Measurements from ENCODE around the gene TMEM94.

The TMEM94 gene

DNA sequence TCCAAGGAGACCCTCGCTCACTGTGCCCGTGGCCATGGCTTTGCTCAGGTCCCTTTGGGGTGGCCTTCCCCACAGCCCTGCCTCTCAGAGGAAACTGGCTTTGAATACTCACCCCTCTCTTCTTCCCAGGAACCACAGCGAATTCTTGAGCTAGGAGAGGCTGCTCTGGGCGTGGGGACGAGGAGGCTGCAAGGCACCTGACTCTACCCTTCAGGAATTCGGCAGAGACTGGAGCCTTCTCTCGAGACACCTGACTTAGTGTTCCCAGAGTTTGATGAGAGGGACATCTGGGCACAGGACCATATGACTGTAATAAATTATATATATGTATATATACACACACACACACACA lies 75.3 kb downstream of the TMEM94 start:
- DNase-seq = no peak

DNA sequence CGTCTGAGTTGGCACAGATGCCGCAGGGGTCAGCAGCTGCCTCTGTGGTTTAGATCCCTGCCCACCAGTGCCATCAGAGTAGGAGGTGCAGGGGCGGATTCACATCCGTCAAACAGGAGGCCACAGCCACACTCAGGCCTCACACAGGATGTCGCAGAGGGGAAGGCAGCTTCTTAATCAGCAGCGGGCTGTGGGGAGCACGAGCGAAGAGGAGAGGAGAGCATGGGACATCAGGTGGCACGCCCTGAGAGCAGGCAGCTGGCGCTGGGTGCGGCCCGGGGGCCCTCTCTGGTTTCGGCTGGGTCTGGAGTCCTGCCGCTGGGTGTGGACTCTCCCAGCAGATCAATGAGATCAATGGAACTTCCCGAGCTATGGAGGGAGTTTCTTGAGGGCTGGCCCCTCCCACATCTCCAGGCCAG lies 78.7 kb downstream of the TMEM94 start:
- peak; percentile 47 for DNase-seq

DNA sequence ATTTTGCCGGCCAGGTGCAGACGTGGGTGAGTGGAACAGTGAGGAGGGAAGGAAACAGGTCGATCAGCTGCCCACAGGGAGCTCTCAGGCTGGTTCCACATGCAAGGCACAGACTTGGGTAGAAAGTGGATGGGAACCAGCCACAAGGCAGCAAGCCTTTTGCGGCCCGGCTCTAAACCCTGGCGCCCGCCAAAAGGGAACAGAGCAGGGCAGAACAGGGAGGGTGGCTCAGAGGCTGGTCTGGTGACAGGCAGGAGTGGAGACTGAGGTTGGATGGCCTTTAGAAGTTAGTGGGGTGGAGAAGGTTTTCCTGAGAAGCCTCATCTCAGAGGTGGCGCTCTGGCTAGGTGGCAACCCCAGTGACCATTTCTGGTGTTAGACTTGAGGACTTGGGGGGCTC lies 79.4 kb downstream of the TMEM94 start:
- no peak for DNase-seq

DNA sequence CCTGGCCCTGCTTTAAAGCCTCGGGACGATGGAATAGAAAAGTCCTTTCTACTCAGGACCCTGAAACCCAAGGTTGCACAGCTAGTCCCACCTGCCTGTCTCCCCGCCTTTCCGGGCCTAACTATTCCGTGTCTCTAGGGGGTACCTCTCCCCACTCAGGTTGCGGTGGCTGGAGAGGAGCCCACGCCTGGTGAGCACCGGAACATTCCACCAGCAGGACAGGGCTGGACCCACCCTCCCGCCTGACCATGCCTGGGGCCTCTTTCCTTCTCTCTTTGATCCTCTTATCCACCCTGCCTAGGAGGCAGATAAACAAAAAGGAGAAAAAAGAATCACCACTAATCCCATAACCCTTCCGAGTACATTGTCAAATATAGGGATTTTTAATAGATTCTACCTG lies 79.9 kb downstream of the TMEM94 start:
- DNase-seq = no peak

DNA sequence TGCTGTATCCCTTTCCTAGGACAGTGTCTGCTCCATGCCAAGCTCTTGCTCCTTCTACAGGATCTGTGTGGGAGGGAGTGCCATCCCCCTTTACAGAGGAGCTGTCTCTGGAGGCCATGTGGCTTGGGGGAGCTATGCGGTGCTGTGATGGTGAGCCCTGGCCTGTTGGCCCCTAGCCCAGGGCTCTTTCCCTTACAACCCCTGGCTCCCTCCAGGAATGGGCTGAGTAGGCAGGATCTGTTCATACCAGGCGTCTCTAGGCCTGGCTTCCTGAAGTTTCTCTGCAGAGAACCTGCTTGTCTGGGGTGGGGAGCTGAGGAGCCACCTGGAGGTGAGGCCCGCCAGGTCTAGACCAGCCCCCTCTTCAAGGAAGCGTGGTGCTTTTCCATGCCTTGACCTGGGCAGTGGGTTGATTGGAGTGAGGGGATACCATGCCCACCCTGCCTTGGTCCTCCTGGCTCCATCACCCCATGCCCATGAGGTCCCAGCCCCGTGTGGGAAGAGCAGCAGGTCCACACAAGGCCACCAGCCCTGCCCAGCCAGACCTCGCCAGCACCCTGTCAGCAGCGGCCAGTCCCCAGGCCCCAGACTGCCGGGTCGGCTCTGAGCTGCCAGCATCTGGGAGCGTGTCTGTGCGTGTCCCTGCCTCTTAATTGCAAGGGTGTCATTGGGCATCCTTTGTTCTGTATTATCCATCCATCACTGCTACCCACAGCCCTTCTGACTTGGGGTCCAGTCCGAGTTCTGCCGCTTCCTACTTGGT lies 83.7 kb downstream of the TMEM94 start:
- no peak for DNase-seq

DNA sequence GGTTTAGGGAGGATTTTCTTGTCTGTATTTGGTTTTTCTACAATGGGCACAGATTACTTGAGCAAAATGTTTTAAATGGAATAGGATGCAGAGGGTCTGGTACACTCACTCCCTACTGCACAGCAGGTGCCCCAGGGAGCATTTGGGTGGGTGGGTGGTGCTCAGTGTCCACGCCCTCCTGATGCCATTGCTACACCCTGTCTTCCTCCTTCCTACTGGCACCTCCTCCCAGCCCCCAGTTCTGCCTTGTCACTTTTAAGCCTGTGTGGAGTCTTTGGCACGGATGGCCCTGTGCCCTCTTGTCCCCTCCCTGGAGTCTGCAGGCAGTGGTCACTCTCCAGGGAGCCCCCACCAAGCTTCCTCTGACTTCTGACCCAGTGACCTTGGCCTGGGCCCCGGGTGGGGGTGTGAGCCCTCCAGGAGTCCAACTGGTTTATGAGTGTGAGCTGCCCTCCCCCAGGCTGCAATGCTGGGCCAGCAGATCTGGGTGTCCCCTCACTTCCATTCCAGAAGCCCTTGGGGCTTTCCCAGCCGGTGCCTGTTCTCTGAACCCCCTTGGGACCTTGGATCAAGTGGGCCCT lies 84.6 kb downstream of the TMEM94 start:
- DNase-seq = no peak

DNA sequence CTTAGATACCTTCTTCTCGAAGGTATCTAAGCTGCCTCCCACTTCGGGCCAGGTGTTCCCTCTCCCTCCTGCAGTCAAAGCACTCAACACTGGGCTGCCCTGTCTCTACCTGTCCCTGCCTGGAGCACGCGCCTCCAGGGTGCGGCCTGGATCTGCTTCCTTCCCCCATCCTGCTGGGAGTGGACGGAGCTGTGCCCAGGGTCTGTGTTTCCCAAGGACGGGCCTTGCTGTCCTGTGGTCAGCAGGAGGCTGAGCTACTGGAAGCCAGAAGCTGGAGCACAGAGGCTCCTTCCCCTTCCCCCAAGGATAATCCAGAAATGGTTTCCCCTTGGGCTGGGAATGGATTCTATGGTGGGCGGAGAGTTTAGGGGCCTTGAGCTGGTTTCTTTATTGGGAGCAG lies 85.8 kb downstream of the TMEM94 start:
- no peak for DNase-seq

DNA sequence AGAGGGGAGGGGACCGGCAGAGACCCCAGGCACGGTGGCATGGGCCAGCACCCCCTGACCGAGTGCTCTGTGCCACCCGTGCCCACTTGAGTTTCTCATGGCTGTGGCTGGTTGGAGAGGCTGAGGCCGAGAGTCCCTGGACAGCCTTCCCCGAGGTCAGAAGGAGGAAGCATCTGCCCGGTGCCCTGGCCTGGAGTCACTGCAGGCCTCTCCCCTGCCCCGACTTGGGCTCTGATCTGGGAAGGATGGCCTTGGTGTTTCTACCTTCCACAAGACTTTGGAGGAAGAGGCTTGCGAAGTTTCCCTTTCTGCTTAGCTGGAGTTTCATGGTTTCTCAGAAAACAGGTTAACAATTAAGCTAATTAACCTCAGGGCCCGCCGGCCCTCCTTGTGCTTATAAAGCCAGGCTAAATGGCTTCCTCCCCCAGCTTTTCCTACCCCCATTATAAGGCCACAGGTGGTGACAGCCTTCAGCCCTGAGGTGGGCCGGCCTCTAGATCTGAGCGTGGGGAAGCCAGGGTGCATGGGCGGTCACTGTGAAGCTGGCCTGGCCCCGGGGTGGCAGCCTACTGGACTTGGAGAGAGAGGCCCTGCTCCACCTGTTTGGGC lies 86.4 kb downstream of the TMEM94 start:
- DNase-seq = no peak

DNA sequence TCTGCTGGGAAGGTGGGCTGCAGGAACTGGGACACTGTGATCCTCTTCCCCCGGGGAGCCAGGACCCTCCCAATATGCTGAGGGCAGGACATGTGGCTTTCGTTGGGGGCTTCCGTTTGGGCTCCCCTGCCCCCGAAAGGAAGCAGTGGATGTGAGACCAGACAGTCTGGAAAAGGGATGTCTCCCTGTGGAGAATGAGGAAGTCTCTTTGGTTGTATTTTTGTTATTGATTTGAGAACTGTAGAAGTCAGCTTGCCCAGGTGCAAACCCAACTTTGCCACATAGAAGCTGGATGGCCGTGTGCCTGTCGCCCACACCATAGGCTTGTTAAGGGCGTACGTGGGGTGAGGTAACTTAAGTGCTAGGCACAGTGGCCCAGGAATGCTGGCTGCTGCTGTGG lies 87.8 kb downstream of the TMEM94 start:
- no peak for DNase-seq

DNA sequence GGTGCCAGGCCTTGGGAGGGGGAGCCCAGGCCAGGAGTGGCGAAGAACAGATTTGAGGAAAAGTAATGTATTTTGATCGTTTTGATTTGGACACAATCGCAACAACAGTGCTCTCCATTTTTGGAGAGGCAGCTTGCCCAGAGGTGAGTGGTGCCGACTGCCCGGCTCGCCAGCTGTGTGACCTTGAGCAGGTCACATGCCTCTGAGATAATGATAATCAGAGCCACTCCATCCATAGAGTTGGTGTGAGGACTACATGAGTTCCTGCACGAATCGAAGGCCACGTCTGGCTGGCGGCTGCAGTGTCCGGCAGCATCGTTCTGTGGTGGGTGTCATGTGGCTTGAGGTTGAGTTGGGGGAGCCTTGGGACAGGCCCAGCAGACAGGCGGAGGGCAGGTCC lies 89.7 kb downstream of the TMEM94 start:
- no peak for DNase-seq

DNA sequence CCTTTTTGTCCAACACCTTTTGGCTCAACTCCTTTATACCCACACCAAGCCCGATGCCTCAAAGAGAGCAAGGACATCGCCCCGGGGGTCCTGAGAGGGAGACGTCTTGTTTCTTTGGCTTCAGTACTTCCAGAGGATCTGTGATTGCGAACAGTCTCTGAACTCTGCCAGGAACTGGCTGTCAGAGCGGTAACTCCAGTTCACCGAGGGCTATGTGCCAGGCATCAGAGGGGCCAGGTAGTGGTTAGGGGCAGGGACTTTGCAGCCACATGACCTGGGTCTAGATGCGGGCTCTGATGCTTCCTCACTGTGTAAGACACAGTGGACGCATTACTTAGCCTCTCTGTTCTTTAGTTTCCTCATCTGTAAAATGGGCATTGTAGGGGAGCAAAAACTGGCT lies 90.7 kb downstream of the TMEM94 start:
- no peak for DNase-seq

DNA sequence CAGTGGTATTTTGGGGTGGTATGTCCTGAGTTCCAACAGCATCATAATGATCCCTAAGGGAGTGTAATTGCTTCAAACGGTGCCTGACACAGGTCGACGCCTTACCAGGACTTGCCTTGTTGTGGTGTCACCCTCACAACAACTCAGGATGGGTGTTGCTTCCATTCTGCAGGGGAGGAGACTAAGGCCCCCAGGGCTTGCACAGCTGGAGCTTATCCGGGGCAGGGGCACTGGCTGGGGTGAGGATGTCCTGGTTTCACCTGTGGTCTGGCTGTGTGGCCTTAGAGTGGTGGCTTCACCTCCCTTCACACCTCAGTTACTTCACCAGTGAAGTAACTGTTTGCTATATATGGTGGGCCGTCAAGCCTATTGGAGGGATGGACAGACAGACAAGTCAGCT lies 92.4 kb downstream of the TMEM94 start:
- no peak for DNase-seq
